Gastroesophageal sphincter (tissue), 4 donors: ENCODE results near the gene FAAH2. TPM values are rescaled to one million over a fixed set of nuclear protein-coding genes. Genes with fewer than 3 reads are reported as not detected.

Source experiments
- ATAC-seq: fragments of 150-250 bp; one replicate; pipeline ENCODE4 v1.9.1; 2016; ENCODE audit warnings: mild to moderate bottlenecking, moderate library complexity
- H3K27ac ChIP-seq, 4 donors: fragments of 200-600 bp; sonication (generic) in 3 of 4; 1 replicate in 3 of 4; 2 replicates in 1 of 4; pipeline ENCODE4 v1.5.1; 2016 to 2019
- H3K27me3 ChIP-seq: fragments of 200-600 bp; sonication (generic); one replicate; pipeline ENCODE4 v1.5.1; 2019
- H3K36me3 ChIP-seq, 2 donors: fragments of 200-600 bp; sonication (generic); one replicate each; pipeline ENCODE4 v1.5.1; 2019; ENCODE audit warnings: control low read depth in 1 of 2
- H3K4me1 ChIP-seq, 3 donors: fragments of 200-600 bp; sonication (generic); 1 replicate in 2 of 3; 2 replicates in 1 of 3; pipeline ENCODE4 v1.5.1; 2016 to 2019; ENCODE audit warnings: control low read depth in 2 of 3
- H3K4me3 ChIP-seq, 2 donors: fragments of 200-600 bp; sonication (generic); one replicate each; pipeline ENCODE4 v1.5.1; 2019; ENCODE audit warnings: mild to moderate bottlenecking in 1 of 2, moderate library complexity in 1 of 2
- H3K9me3 ChIP-seq, 3 donors: fragments of 200-600 bp; sonication (generic); one replicate each; pipeline ENCODE4 v1.5.1; 2017 to 2019; ENCODE audit warnings: control low read depth in 2 of 3
- EP300 ChIP-seq: sonication (generic); formaldehyde crosslinking; IDR thresholded peaks from one replicate; pipeline ENCODE4 v1.6.1; 2017; ENCODE audit warnings: antibody characterized with exemption, mild to moderate bottlenecking
- POLR2A ChIP-seq, 2 donors: fragments of 450-650 bp; IDR thresholded peaks; one replicate each; pipeline ENCODE4 v1.6.1; 2017; ENCODE audit warnings: antibody characterized with exemption in 2 of 2, mild to moderate bottlenecking in 2 of 2, moderate library complexity in 1 of 2
- POLR2AphosphoS5 ChIP-seq: sonication (generic); formaldehyde crosslinking; IDR thresholded peaks from one replicate; pipeline ENCODE4 v1.6.1; 2017; ENCODE audit warnings: antibody characterized with exemption
- WGBS, 2 donors: methylation state at CpG; one replicate each; pipeline ENCODE4 v1.1.5; 2018; ENCODE audit warnings: low coverage in 1 of 2; 5-methylcytosine and 5-hydroxymethylcytosine counted together
- total RNA-seq, 4 donors: library from RNA; depleted of rRNA; stranded (reverse); fragments of >200 nt; gene quantifications; one replicate each; pipeline ENCODE4 v1.1.0, GENCODE V29; 2016
- TF ChIP-seq, protein P1 (sequence below), 4 experiments: fragments of 200-600 bp in 2 of 4; fragments of 450-650 bp in 2 of 4; sonication (generic) in 1 of 4; IDR thresholded peaks; one replicate each; pipeline ENCODE4 v1.5.1; 2017 to 2019; ENCODE audit warnings: antibody characterized with exemption in 4 of 4, mild to moderate bottlenecking in 2 of 4, moderate library complexity in 2 of 4

The FAAH2 gene
- total RNA-seq, 4 donors from 2014 or later, result 0.13 to 0.62 (median 0.42) TPM; not detected in 1

DNA sequence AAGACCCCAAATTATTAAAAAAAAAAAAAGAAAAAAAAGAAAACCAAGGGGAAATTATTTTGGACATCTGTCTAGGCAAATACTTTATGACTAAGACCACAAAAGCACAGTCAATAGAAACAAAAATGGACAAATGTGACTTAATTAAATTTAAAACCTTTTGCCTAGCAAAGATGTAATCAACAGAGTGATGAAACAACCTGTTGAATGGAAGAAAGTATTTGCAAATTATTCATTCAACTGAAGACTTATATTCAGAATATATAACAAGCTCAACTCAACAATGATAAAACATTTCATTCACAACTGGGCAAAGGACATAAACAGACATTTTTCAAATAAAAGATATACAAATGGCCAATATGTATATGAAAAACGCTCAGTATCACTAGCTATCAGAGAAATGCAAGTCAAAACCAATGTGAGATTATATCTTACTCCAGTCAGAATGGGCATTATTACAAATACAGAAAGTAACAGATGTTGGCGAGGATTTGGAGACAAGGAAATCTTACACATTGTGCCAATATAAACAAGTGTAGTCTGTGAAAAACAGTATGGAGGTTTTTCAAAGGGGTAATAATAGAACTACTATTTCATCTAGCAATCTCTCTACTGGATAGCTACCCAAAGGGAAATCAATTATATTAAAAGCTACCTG lies 67.1 kb downstream of the FAAH2 start:
- no peaks in the 10 kb centered on the region for H3K9me3 ChIP-seq
- TF ChIP-seq POLR2A (IDR thresholded peaks at IDR 0.05) (no peak), EP300 (no peak), POLR2AphosphoS5 (no peak)
- TF ChIP-seq, protein P1, sequence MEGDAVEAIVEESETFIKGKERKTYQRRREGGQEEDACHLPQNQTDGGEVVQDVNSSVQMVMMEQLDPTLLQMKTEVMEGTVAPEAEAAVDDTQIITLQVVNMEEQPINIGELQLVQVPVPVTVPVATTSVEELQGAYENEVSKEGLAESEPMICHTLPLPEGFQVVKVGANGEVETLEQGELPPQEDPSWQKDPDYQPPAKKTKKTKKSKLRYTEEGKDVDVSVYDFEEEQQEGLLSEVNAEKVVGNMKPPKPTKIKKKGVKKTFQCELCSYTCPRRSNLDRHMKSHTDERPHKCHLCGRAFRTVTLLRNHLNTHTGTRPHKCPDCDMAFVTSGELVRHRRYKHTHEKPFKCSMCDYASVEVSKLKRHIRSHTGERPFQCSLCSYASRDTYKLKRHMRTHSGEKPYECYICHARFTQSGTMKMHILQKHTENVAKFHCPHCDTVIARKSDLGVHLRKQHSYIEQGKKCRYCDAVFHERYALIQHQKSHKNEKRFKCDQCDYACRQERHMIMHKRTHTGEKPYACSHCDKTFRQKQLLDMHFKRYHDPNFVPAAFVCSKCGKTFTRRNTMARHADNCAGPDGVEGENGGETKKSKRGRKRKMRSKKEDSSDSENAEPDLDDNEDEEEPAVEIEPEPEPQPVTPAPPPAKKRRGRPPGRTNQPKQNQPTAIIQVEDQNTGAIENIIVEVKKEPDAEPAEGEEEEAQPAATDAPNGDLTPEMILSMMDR (IDR thresholded peaks at IDR 0.05), result no peak
- no peak overlapping the region for H3K27ac ChIP-seq
- no peaks in the 10 kb centered on the region for H3K36me3 ChIP-seq
- no peak for ATAC-seq
- no peaks in the 10 kb centered on the region for H3K4me1 ChIP-seq
- 49 to 51% methylated on average over 2 of the region's 2 CpGs for WGBS, 2 donors
- H3K27me3 ChIP-seq, result no peaks in the 10 kb centered on the region
- no peak overlapping the region for H3K4me3 ChIP-seq

DNA sequence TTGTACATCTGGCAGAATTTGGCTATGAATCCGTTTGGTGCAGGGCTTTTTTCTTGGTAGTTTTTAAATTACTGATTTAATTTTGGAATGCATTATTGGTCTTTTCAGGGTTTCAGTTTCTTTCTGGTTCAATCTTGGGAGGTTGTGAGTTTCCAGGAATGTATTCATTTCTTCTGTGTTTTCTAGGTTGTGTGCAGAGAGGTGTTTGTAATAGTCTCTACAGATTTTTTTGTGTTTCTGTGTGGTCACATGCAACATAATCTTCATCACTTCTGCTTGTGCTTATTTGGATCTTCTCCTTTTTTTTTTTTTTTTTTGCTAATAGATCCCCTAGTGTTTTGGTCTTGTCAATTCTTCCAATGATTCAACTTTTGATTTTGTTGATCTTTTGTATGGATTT lies 77.6 kb downstream of the FAAH2 start:
- no peaks in the 10 kb centered on the region for H3K4me1 ChIP-seq
- WGBS, 2 donors, result 50 to 60% methylated on average over 1 of the region's 1 CpG
- ATAC-seq, result no peak
- no peaks in the 10 kb centered on the region for H3K27me3 ChIP-seq
- no peak overlapping the region for H3K27ac ChIP-seq
- TF ChIP-seq, protein P1 (IDR thresholded peaks at IDR 0.05), result no peak
- H3K4me3 ChIP-seq, result no peak overlapping the region
- no peaks in the 10 kb centered on the region for H3K36me3 ChIP-seq
- no peaks in the 10 kb centered on the region for H3K9me3 ChIP-seq

DNA sequence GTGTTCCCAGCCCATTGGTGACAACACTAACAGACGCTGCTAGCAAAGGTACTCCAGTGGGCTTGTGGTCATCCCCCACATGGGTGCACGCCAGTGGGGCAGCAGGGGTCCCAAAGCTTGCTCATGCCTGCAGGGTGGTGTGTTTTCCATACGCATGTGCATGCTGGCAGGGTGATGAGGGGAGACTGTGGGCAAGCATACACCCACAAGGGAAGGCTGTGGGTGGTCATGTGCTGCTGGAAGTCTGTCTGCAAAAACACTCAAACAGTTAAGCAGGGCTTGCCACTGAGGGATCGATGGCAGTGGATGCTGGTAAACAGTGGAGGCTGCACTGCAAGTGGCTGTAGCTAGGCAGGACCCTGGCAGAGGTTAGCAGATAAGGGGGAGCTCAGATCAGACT lies 79.9 kb downstream of the FAAH2 start:
- no peak overlapping the region for H3K27ac ChIP-seq
- no peak overlapping the region for H3K4me3 ChIP-seq
- TF ChIP-seq POLR2AphosphoS5 (no peak), POLR2A (IDR thresholded peaks at IDR 0.05) (no peak)
- no peaks in the 10 kb centered on the region for H3K27me3 ChIP-seq
- H3K36me3 ChIP-seq, result no peaks in the 10 kb centered on the region
- 67% methylated on average over 1 of the region's 4 CpGs; no CpG with 5 or more reads in 1 of the 2 donors for WGBS, 2 donors
- H3K4me1 ChIP-seq, result no peaks in the 10 kb centered on the region
- H3K9me3 ChIP-seq, result no peaks in the 10 kb centered on the region
- no peak for ATAC-seq

DNA sequence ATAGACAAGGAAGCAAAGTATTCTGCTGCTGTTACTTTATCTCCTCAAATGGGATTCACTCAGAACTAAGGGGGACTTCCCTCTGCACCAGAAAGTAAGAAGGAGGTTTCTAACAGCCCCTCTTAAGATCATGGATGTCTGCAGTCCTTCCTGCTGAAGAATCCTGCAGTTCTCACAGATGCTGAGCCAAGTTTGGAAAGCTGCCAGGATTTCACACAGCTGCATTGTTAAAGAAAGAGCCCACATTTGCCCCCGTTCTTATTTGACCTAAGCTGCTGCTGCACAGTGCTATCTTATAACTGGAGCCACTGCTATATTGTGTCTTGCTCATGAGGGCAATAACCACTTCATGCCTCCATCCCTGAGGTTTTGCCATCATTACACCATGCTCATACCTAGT lies 81.1 kb downstream of the FAAH2 start:
- H3K9me3 ChIP-seq, result no peaks in the 10 kb centered on the region
- no peak for ATAC-seq
- no peak overlapping the region for H3K27ac ChIP-seq
- WGBS, 2 donors, result 38% methylated on average over 1 of the region's 1 CpG; no CpG with 5 or more reads in 1 of the 2 donors
- H3K36me3 ChIP-seq, result no peaks in the 10 kb centered on the region
- no peaks in the 10 kb centered on the region for H3K4me1 ChIP-seq
- TF ChIP-seq POLR2A (IDR thresholded peaks at IDR 0.05) (no peak), EP300 (no peak)
- TF ChIP-seq, protein P1 (IDR thresholded peaks at IDR 0.05), result no peak
- H3K27me3 ChIP-seq, result no peaks in the 10 kb centered on the region
- no peak overlapping the region for H3K4me3 ChIP-seq

DNA sequence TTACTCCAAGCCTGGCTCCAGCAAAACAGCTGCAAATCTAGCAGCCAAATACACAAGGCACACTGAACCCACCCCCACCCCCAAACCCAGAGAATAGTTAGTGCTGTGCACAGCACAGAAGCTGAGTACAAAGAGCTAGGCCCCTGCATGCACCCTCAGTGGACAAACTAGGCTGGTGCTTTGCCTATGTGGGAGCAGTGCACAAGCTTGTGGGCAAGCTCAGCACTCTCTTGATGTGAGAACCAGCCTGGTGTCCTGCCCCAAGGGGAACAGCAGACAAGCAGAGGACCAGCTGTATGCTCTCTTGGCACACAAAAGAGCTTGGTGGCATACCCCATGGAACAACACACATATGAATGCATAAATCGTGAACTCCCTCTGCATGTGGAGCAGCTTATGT lies 81.7 kb downstream of the FAAH2 start:
- Histone ChIP-seq H3K4me3 (no peak overlapping the region), H3K9me3 (no peaks in the 10 kb centered on the region)
- 67% methylated on average over 1 of the region's 1 CpG; no CpG with 5 or more reads in 1 of the 2 donors for WGBS, 2 donors

More for the DNA sequence above, 81.7 kb downstream of the FAAH2 start:
- no peaks in the 10 kb centered on the region for H3K36me3 ChIP-seq
- TF ChIP-seq, protein P1 (IDR thresholded peaks at IDR 0.05), result no peak
- TF ChIP-seq EP300 (no peak), POLR2A (IDR thresholded peaks at IDR 0.05) (no peak), POLR2AphosphoS5 (no peak)
- H3K4me1 ChIP-seq, result no peaks in the 10 kb centered on the region
- no peak overlapping the region for H3K27ac ChIP-seq
- H3K27me3 ChIP-seq, result no peaks in the 10 kb centered on the region
- ATAC-seq, result no peak
